GM19193 (cell line): ENCODE results near the gene STAT2.

Experiments used
- POLR2A ChIP-seq: IDR thresholded peaks from 4 replicates; pipeline ENCODE4 v1.6.1; 2011; ENCODE audit not compliant: insufficient read depth, insufficient read length; ENCODE audit errors: extremely low read depth

STAT2 gene

GRCh38 chr12:56359851-56360767, at the start of gene STAT2:
Gene STAT2, minus strand, starts transcription at chr12:56360107. Its CDS starts 3,536 bp downstream, at chr12:56356571.
- TF ChIP-seq POLR2A = peak; percentile 93

- no peak for TF ChIP-seq POLR2A
Observed at GRCh38 chr12:56408799-56409417, 49.0 kb upstream of the STAT2 start.

DNA sequence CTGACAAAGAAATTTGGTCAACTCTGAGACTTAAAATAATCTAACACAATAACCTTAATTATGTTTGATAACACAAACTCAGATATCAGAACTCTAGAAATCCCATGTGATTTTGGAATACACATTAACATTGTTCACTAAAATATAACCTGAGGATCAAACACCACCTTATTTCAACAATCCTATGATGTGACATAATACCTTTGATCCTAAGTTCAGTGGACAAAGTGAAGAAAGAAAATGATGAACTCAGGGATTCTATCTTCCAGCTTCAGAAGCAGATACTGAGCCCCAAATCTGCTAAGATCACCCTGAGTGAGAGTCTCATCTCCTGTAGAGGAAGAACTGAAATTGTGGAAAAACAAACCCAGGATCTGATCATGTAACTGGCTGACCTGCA, 38.4 kb upstream of the STAT2 start:
- TF ChIP-seq POLR2A = no peak

GRCh38 chr12:56392331-56392730, 32.4 kb upstream of the STAT2 start:
- no peak for TF ChIP-seq POLR2A

- TF ChIP-seq POLR2A = no peak
Observed at GRCh38 chr12:56391721-56392120, 31.8 kb upstream of the STAT2 start.

GRCh38 chr12:56389412-56389811, 29.5 kb upstream of the STAT2 start:
- no peak for TF ChIP-seq POLR2A

DNA sequence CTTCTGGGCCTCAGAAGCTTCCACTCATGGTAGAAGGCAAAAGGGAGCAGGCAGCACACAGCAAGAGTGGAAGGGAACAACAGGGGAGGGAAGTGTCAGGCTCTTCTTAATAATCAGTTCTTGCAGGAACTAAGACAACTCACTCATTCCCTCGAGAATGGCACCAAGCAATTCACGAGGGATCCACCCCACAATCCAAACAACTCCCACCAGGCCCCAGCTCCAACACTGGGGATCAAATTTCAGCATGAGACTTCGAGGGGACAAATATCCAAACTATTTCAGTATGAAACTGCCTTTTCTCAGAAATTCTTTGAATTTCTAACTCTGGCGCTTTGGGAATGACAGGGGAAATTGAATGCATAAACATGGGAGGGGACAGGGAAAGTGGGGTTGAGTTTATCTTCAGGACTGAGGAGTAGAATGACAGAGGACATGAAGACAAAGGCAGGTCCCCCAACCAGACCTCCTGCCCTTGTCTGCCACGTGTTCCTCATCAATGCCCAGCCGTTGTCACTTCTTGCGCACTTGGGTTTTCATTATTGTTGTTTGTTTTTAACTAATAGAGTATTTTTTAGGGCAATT, 27.3 kb upstream of the STAT2 start:
- no peak for TF ChIP-seq POLR2A

DNA sequence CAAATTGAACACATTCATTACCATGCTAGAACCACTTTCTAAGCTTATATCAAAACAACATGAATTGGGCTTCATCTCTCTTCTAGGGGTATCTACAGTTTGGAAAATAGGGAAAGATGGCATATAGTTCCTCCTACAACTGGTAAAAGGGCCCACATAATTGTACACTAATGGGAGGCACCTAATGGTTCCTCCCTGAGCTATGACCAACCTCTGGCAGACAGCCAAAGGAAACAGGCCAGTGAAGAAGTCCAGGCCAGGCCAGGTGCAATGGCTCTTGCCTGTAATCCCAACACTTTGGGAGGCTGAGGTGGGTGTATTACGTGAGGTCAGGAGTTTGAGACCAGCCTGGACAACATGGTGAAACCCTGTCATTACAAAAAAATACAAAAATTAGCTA, 26.0 kb upstream of the STAT2 start:
- TF ChIP-seq POLR2A = no peak

- no peak for TF ChIP-seq POLR2A
Observed at GRCh38 chr12:56382611-56383010, 22.7 kb upstream of the STAT2 start.

DNA sequence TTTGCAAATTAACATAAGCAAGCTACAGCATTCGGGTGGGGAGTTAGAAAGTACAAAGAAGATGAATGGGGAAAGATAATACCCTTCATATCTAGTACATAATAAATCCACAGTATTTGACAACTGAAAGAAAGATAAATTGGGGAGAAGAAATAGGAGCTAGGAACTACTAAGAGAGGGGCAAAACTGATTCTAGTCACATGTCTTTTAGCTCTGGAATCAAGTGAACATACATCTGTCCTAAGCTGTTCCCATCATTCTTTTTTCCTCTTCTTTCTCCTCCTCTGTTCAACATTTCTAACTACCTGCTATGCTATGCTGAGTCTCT, 18.0 kb upstream of the STAT2 start:
- no peak for TF ChIP-seq POLR2A

- no peak for TF ChIP-seq POLR2A
Observed at GRCh38 chr12:56377310-56377988, 17.5 kb upstream of the STAT2 start.

- TF ChIP-seq POLR2A = no peak
Observed at GRCh38 chr12:56375598-56376434, 15.9 kb upstream of the STAT2 start.

GRCh38 chr12:56374726-56375597, 15.1 kb upstream of the STAT2 start:
- TF ChIP-seq POLR2A = peak; percentile 19
